HG02610 (cell line): ENCODE measurements around the gene C16orf46.
"Not testable (repeated sequence)": the region's sequence is repeated elsewhere in the genome, so short reads cannot be mapped to it uniquely, and the experiment has no call there.

ENCODE experiments used
- ATAC-seq: cut with Tn5 transposase; IDR thresholded peaks from one replicate; pipeline ENCODE4 v1.9.1; 2021; ENCODE audit warnings: mild to moderate bottlenecking, moderate library complexity; ENCODE audit not compliant: unreplicated experiment

Gene C16orf46, protein sequence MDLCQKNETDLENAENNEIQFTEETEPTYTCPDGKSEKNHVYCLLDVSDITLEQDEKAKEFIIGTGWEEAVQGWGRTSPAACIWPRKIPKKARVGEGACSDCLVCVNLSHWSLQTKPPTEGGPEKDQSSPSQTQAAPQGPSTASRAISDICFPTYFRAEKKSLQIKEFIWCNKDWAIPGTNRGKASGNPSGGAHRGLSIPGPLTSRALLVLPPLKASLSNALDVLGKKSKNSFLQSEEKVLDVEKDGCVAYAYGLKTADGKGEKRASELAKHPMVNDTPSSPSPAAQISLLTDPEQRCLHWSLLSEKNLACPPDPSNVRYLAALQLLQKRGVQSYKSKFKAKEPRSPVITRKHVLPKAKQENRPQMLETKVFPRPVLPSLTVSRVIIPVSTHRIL

GRCh38 chr16:81077076-81077940 is at the start of gene C16orf46:
Gene C16orf46, minus strand, starts transcription at chr16:81077238. Its CDS starts 13,283 bp downstream, at chr16:81063955.
- peak; percentile 96 for ATAC-seq

DNA sequence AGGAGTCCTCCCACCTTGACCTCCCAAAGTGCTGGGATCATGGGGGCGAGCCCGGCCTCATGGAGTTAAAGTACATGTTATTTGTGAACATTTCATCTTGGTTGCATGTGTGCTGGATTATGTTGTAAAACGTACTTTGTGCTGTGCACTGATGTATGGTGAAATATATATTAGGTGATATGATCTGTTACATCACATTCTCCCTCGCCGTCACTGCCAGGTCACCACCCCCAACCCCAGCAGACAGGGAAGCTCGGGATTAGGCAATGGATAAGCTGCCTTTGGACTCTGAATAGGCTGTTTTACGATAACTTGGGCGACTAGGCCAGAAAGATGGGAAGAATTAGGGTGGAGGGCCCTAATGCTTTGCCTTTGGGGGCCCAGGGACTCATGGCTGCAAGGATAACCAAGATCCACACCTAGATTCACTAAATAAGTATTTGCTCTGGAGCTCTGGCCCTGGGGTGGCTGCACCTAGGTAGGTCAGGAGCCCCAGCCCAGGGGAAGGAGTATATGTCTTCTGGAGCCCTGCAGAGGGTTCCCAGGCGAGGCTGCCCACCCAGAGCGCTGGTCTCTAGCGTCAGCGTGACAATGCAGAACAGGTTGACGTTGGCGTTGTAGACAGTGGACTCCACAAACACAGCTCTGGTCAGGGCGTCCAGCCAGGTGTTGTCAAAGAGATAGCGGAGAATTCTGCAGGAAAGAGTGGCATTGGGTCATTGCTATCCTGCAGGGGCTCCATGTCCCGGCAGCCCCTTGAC is 46.2 kb upstream of the C16orf46 start:
- ATAC-seq, result no peak

DNA sequence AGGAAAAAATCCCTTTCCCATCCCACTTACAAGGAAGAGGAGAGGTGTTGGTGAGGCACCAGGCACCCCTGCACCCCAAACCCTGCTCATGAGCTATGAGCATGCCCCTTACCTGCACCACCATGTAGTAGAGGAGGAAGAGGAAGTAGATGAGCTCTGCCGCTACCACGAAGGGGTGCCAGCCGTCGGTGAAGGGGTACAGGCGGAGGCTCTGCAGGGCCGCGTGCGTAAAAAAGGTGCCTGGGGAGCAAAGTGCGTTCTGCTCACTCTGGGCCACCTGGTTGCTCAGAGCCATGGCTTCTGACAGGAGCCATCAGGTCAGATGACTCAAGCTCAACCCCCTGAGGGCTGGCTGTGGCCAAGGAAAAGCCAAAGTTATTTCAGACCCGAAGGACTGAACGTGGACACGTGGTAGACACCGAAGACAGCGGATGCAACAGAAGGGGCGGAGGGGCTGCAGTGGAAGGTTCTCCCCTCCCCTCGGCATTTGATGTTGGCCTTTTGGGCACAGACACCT is 44.5 kb upstream of the C16orf46 start:
- no peak for ATAC-seq

DNA sequence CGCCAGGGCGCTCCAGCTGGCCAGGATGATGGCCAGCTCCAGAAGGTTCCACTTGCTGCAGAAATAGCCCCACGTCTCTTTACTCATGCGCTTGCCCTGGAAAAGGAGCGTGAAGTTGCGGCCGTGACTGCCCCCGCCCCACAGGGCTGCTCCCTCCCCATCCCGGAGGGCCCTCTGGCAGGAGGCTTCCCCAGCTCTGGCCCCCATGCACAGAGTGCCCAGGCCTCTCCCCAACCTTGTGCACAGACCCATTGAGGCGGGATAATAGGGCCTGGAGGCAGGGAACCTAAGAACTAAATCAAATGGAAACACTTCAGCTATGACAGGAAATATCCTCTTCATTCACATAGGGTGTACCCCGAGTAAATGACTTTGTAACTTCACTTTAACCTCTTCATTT is 40.4 kb upstream of the C16orf46 start:
- ATAC-seq, result no peak

DNA sequence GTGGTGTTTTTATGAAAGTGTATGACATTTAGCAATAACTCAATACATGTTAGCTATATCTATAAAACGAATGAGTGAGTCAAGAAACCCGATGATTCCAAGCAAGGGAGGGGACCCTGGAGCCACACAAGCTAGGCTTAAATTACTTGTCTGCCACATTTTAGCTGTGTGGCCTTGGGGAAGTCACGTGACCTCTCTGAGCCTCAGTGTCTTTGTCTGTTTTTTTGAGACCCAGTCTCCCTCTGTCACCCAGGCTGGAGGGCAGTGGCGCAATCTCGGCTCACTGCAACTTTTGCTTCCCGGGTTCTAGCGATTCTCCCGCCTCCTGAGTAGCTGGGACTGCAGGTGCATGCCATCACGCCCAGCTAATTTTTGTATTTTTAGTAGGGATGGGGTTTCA is 39.2 kb upstream of the C16orf46 start:
- ATAC-seq, result no peak

GRCh38 chr16:81112453-81112852 is 35.4 kb upstream of the C16orf46 start:
- ATAC-seq, result no peak

DNA sequence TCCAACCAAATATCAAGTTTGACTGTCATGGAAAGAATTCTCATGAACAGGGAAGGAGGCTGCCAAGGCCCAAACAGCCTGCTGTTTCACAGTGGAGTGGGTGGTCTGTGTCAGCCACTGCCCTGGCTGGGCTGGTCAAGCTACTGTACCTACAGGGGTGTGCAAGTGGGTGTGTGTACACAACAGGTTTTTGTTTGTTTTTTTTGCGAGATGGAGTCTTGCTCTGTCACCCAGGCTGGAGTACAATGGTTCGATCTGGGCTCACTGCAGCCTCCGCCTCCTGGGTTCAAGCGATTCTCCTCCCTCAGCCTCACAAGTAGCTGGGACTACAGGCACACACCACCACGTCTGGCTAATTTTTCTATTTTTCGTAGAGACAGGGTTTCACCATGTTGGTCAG is 32.2 kb upstream of the C16orf46 start:
- not testable (repeated sequence) for ATAC-seq

DNA sequence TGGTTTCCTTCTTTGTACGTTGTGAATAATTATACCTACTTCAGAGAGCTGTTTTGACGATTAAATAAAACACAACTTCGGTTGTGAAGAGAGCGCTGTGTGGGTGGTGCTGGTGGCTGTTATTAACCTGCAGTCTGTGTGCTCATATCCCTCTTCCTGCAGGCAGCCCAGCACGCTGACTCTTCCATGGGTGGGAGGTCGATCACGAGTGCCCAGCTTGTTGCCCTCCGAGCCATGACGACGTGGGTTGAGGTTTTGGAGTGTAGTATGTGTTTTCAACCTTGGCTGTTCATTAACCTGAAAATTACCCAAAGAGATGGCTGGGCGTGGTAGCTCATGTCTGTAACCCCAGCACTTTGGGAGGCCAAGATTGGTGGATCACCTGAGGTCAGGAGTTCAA is 30.5 kb upstream of the C16orf46 start:
- no peak for ATAC-seq

GRCh38 chr16:81106826-81107503 is 29.9 kb upstream of the C16orf46 start:
- no peak for ATAC-seq

GRCh38 chr16:81105946-81106345 is 28.9 kb upstream of the C16orf46 start:
- ATAC-seq, result no peak

DNA sequence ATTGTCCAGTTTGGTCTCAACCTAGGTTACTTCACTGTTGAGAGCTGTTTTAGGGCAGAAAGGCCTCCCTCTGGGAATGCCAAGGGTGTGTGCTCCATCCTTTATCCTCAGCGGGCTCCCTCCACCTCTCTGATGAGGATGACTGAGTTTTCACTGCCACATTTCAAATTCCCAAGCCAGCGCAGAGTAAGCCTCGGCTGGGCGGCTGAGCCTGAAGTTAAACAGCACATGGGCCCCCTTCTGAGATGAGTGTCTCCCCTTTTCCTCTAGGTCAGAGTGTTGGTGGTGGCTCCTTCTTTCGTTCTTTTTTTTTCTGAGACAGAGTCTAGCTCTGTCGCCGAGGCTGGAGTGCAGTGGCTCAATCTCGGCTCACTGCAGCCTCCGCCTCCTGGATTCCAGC is 24.7 kb upstream of the C16orf46 start:
- ATAC-seq, result no peak

DNA sequence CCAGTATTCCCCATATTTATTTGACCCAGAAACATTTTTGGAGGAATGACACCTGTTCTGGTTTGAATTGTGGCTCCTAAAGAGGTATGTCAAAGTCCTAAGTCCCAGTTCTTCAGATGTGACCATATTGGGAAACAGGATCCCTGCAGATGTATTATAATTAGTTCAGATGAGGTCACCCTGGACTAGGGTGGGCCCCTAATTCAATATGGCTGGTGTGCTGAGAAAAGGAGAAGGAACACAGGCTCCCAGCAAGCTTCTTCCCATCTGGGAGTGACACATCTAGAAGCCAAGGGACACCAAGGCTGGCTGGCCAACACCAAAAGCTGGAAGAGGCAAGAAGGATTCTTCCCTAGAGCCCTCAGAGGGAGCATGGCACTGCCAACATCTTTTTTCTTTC is 22.9 kb upstream of the C16orf46 start:
- no peak for ATAC-seq

- ATAC-seq, result no peak
These were observed 20.2 kb upstream of the C16orf46 start for GRCh38 chr16:81097230-81097629.

- ATAC-seq, result no peak
These were observed 19.7 kb upstream of the C16orf46 start for GRCh38 chr16:81096715-81097208.

DNA sequence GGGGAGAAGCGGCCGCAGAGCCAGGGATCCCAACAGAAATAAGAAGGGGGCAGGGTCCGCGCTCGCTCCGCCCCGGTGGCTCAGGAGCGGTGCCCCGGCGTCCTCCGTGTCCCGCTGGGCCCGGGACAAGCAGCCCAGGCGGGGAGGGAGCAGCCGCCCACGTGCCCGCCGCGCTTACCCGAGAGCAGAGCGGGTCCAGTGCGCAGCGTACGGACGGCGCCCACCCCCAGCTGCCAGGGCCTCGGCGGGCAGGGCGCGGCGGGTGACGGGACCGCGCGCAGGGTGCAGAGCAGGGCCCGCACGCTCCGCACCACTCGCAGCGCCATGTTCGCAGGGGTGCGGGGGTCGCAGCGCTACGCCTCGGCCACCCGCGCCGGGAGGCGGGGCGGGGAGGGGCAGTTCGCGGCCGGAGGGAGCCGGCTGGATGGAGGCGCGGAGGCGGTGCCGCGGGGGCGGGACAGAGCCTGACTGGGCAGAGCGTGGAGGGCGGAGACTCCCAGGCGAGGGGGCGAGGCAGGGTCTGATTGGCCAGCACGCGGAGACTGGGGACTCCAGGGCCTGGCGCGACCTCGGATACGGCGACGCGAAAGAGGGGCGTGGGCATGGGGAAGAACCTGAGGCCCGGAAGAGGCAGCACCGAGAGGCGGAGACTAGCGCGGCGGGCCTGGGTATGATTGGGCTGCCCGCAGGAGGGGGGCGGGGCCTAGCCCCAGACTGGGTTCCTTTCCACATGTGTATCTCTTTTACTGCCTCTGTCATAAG is 19.1 kb upstream of the C16orf46 start, which contains the start of gene GCSH:
Gene GCSH (minus strand): TSS at position 443 of the 762 bp plus-strand sequence. CDS start 117 bp downstream, at position 326.
- peak; percentile 99 for ATAC-seq

DNA sequence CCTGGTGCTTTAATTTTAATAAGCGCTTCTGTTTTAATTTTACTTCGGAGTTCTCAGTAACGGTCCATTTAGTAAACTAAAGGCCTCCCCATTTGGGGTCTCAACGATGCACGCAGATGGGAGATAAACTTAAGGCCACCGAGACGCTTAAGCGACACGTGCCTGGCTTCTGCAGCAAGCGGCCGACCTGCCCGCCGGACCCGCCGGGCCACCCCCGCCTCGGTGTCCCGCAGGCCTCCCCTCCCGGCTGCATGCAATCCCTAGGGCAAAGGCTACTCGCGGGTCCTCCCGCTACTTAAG is 18.6 kb upstream of the C16orf46 start:
- peak; percentile 1 for ATAC-seq

- no peak for ATAC-seq
These were observed 17.8 kb upstream of the C16orf46 start for GRCh38 chr16:81094771-81095251.

GRCh38 chr16:81088836-81089235 is 11.8 kb upstream of the C16orf46 start:
- no peak for ATAC-seq

DNA sequence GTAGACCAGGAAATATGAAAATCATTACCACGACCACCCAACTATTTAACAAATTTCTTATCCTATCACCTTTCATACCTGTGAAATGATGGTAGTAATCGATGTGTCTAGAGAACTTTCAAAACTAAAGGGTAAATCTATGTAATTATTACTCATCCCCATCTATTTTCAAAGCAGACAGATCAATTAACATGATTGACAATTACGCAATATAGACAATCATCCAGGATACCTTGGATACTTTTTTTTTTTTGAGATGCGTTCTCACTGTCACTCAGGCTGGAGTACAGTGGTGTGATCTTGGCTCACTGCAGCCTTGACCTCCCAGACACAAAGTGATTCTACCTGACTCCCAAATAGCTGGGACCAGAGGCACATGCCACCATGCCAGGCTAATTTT is 4.0 kb upstream of the C16orf46 start:
- ATAC-seq, result no peak
